KMS-11 (cell line): ENCODE results near the gene NKD1.

ENCODE experiments used
- H2AFZ ChIP-seq: fragments of 200-600 bp; sonication (generic); 2 replicates; pipeline ENCODE4 v1.6.1; 2016; ENCODE audit warnings: antibody characterized with exemption, mixed run types, low read depth
- H3K27ac ChIP-seq: fragments of 200-600 bp; sonication (generic); 2 replicates; pipeline ENCODE4 v1.6.1; 2016; ENCODE audit warnings: mild to moderate bottlenecking, mixed run types
- H3K27me3 ChIP-seq: fragments of 200-600 bp; sonication (generic); 2 replicates; pipeline ENCODE4 v1.6.1; 2017; ENCODE audit warnings: mild to moderate bottlenecking, low read depth, mixed run types, moderate library complexity; ENCODE audit not compliant: insufficient read depth
- H3K36me3 ChIP-seq: fragments of 200-600 bp; sonication (generic); 2 replicates; pipeline ENCODE4 v1.6.1; 2017; ENCODE audit warnings: mild to moderate bottlenecking, mixed run types; ENCODE audit not compliant: insufficient read depth
- H3K4me1 ChIP-seq: fragments of 200-600 bp; sonication (generic); 2 replicates; pipeline ENCODE4 v1.6.1; 2016; ENCODE audit warnings: mild to moderate bottlenecking, low read depth, mixed run types; ENCODE audit not compliant: poor library complexity, severe bottlenecking
- H3K4me2 ChIP-seq: fragments of 200-600 bp; sonication (generic); 2 replicates; pipeline ENCODE4 v1.7.0; 2016; ENCODE audit warnings: mild to moderate bottlenecking, mixed run types
- H3K4me3 ChIP-seq: fragments of 200-600 bp; sonication (generic); IDR thresholded peaks from 2 replicates; pipeline ENCODE4 v1.6.1; 2017; ENCODE audit warnings: low read depth, low read length, mixed read lengths; ENCODE audit not compliant: insufficient read depth
- H3K79me2 ChIP-seq: fragments of 200-600 bp; sonication (generic); 2 replicates; pipeline ENCODE4 v1.6.1; 2016; ENCODE audit warnings: low read depth, mixed run types; ENCODE audit not compliant: insufficient read depth
- H3K9ac ChIP-seq: fragments of 200-600 bp; sonication (generic); 2 replicates; pipeline ENCODE4 v1.6.1; 2016; ENCODE audit warnings: mild to moderate bottlenecking, mixed run types
- H4K20me1 ChIP-seq: fragments of 200-600 bp; sonication (generic); 2 replicates; pipeline ENCODE4 v1.6.1; 2016; ENCODE audit warnings: mild to moderate bottlenecking, mixed run types; ENCODE audit not compliant: insufficient read depth
- CTCF ChIP-seq: fragments of 200-600 bp; sonication (generic); conservative IDR thresholded peaks from 2 replicates; pipeline ENCODE4 v1.6.1; 2017; ENCODE audit warnings: low read depth, mild to moderate bottlenecking, antibody characterized with exemption, low read length, moderate library complexity, mixed read lengths

NKD1 gene

GRCh38 chr16:50630394-50631020 lies 82.3 kb downstream of the NKD1 start:
- H3K4me3 ChIP-seq, result no peak overlapping the region
- TF ChIP-seq CTCF, result no peak

GRCh38 chr16:50631249-50631984 lies 83.2 kb downstream of the NKD1 start:
- no peaks in the 10 kb centered on the region for H3K79me2 ChIP-seq
- TF ChIP-seq CTCF, result no peak
- no peaks in the 10 kb centered on the region for H3K27me3 ChIP-seq
- H4K20me1 ChIP-seq, result no peaks in the 10 kb centered on the region
- H3K9ac ChIP-seq, result no peak overlapping the region
- no peak overlapping the region for H3K4me2 ChIP-seq
- H3K4me1 ChIP-seq, result no peaks in the 10 kb centered on the region
- no peak overlapping the region for H2AFZ ChIP-seq
- no peak overlapping the region for H3K4me3 ChIP-seq
- no peaks in the 10 kb centered on the region for H3K36me3 ChIP-seq
- no peak overlapping the region for H3K27ac ChIP-seq

More at GRCh38 chr16:50630394-50631020, 82.3 kb downstream of the NKD1 start:
- no peaks in the 10 kb centered on the region for H3K36me3 ChIP-seq
- no peak overlapping the region for H2AFZ ChIP-seq
- no peaks in the 10 kb centered on the region for H4K20me1 ChIP-seq
- H3K4me2 ChIP-seq, result no peak overlapping the region
- H3K9ac ChIP-seq, result no peak overlapping the region
- H3K79me2 ChIP-seq, result no peaks in the 10 kb centered on the region
- H3K27ac ChIP-seq, result no peak overlapping the region
- H3K27me3 ChIP-seq, result no peaks in the 10 kb centered on the region
- H3K4me1 ChIP-seq, result no peaks in the 10 kb centered on the region

GRCh38 chr16:50631985-50632576 lies 83.9 kb downstream of the NKD1 start:
- Histone ChIP-seq H3K4me3 (no peak overlapping the region), H3K4me1 (no peaks in the 10 kb centered on the region), H3K27ac (no peak overlapping the region), H3K79me2 (no peaks in the 10 kb centered on the region), H3K27me3 (no peaks in the 10 kb centered on the region), H4K20me1 (no peaks in the 10 kb centered on the region), H3K36me3 (no peaks in the 10 kb centered on the region), H3K9ac (no peak overlapping the region), H2AFZ (no peak overlapping the region), H3K4me2 (no peak overlapping the region)
- TF ChIP-seq CTCF, result no peak

- no peak overlapping the region for H2AFZ ChIP-seq
- H3K36me3 ChIP-seq, result no peaks in the 10 kb centered on the region
- no peak overlapping the region for H3K4me3 ChIP-seq
Observed at GRCh38 chr16:50632927-50633800, 85.0 kb downstream of the NKD1 start.

More at GRCh38 chr16:50632927-50633800, 85.0 kb downstream of the NKD1 start:
- Histone ChIP-seq H4K20me1 (no peaks in the 10 kb centered on the region), H3K4me1 (no peaks in the 10 kb centered on the region), H3K79me2 (no peaks in the 10 kb centered on the region), H3K9ac (no peak overlapping the region), H3K4me2 (no peak overlapping the region), H3K27me3 (no peaks in the 10 kb centered on the region), H3K27ac (no peak overlapping the region)
- TF ChIP-seq CTCF, result no peak
